ENCODE measurements around the gene GALNT1.

GRCh38 chr18:35585608-35586007 is 4.1 kb downstream of the GALNT1 start:
- TF ChIP-seq POLR2A (IDR thresholded peaks at IDR 0.05): no peak
- TF ChIP-seq CTCF (IDR thresholded peaks at IDR 0.05): no peak
